Thyroid gland (tissue), 4 donors: Measurements from ENCODE around the gene ZFR.

Source experiments
- CTCF ChIP-seq, 6 experiments: fragments of 200-600 bp in 3 of 6; fragments of 450-650 bp in 3 of 6; sonication (generic) in 3 of 6; IDR thresholded peaks; one replicate each; pipeline ENCODE4 v1.5.1; 2016 to 2019; ENCODE audit warnings: antibody characterized with exemption in 6 of 6, mild to moderate bottlenecking in 2 of 6, inconsistent platforms in 1 of 6, moderate library complexity in 1 of 6
- POLR2A ChIP-seq, 2 donors: fragments of 450-650 bp; IDR thresholded peaks; one replicate each; pipeline ENCODE4 v1.6.1; 2017; ENCODE audit warnings: antibody characterized with exemption in 2 of 2, mild to moderate bottlenecking in 2 of 2, moderate library complexity in 1 of 2

- TF ChIP-seq POLR2A (IDR thresholded peaks at IDR 0.05) (no peak), CTCF (IDR thresholded peaks at IDR 0.05) (no peak)
Measured at GRCh38 chr5:32307769-32308194, 136.8 kb downstream of the ZFR start.
